GM12878 (cell line): ENCODE results near the gene HS3ST5. TPM values are rescaled to one million over a fixed set of nuclear protein-coding genes. Genes with fewer than 3 reads are reported as not detected.

ENCODE experiments used
- ATAC-seq: fragments of 200-7000 bp; cut with Tn5 transposase; 3 replicates; pipeline ENCODE4 v1.9.1; 2020; ENCODE audit warnings: mild to moderate bottlenecking, moderate library complexity
- BruUV-seq: library from RNA; stranded (reverse); fragments of 400-500 nt; replicated peaks from 2 replicates; lab custom pipeline; 2021; lab: Mats Ljungman, UMichigan
- CTCF ChIA-PET: fragments of 300-600 bp; sonication (Branson Sonifier 250); formaldehyde crosslinking; extraction: SDS; loops from one replicate; lab custom pipeline; 2021; ENCODE audit warnings: inconsistent platforms; lab: Yijun Ruan, JAX
- POLR2A ChIA-PET: fragments of 350-600 bp; formaldehyde crosslinking; extraction: SDS; loops from one replicate; lab custom pipeline; 2021; ENCODE audit warnings: inconsistent platforms; lab: Charles Lee
- RAD21 ChIA-PET: fragments of 300-600 bp; sonication (Branson Sonifier 250); formaldehyde crosslinking; loops from one replicate; lab custom pipeline; 2023; ENCODE audit warnings: antibody characterized with exemption; ENCODE audit not compliant: unreplicated experiment; lab: Charles Lee
- SMC1A ChIA-PET: fragments of 300-600 bp; sonication (Branson Sonifier 250); formaldehyde crosslinking; loops from one replicate; lab custom pipeline; 2023; ENCODE audit not compliant: unreplicated experiment, uncharacterized antibody; lab: Charles Lee
- DNase-seq: peaks from one replicate; pipeline ENCODE4 v3.0.0-alpha.2; 2011; ENCODE audit warnings: low read depth, low spot score
- FAIRE-seq: peaks from 3 replicates; lab custom pipeline; 2011; peaks lifted over from hg19 to GRCh38; lab: Jason Lieb, UNC
- H2AFZ ChIP-seq: 2 replicates; pipeline ENCODE4 v1.6.0; 2011; ENCODE audit warnings: low read depth, low read length, control low read depth; ENCODE audit not compliant: control insufficient read depth
- H3K27ac ChIP-seq: 2 replicates; pipeline ENCODE4 v1.5.1; 2011; ENCODE audit warnings: control low read depth; ENCODE audit not compliant: control insufficient read depth, insufficient read depth
- H3K27me3 ChIP-seq, 2 experiments: replicated peaks in 1 of 2; 2 replicates each; pipeline versions ENCODE4 v1.6.0 to v1.6.1; 2011; ENCODE audit warnings: low read length in 1 of 2; ENCODE audit not compliant: control insufficient read depth in 2 of 2, insufficient read depth in 2 of 2
- H3K36me3 ChIP-seq, 2 experiments: 2 replicates each; pipeline ENCODE4 v1.5.1; 2011; ENCODE audit warnings: low read length in 1 of 2; ENCODE audit not compliant: control insufficient read depth in 2 of 2, insufficient read depth in 2 of 2
- H3K4me1 ChIP-seq: 2 replicates; pipeline ENCODE4 v1.6.1; 2011; ENCODE audit warnings: mild to moderate bottlenecking, low read length, moderate library complexity, mixed read lengths; ENCODE audit not compliant: control insufficient read depth, insufficient read depth
- H3K4me2 ChIP-seq: 2 replicates; pipeline ENCODE4 v1.6.0; 2011; ENCODE audit warnings: control low read depth; ENCODE audit not compliant: control insufficient read depth, insufficient read depth
- H3K4me3 ChIP-seq: fragments of 200-600 bp; sonication (generic); 2 replicates; pipeline ENCODE4 v1.5.1; 2016
- H3K79me2 ChIP-seq: 2 replicates; pipeline ENCODE4 v1.6.0; 2011; ENCODE audit warnings: low read length; ENCODE audit not compliant: control insufficient read depth, insufficient read depth
- H3K9ac ChIP-seq: 2 replicates; pipeline ENCODE4 v1.8.0; 2011; ENCODE audit warnings: low read length, control low read depth, mixed read lengths; ENCODE audit not compliant: control insufficient read depth, insufficient read depth
- H3K9me3 ChIP-seq: replicated peaks from 3 replicates; pipeline ENCODE4 v1.5.1; 2011; ENCODE audit warnings: mild to moderate bottlenecking, low read length; ENCODE audit not compliant: control insufficient read depth, insufficient read depth
- H4K20me1 ChIP-seq: 2 replicates; pipeline ENCODE4 v1.6.0; 2011; ENCODE audit not compliant: control insufficient read depth, insufficient read depth
- CHD2 ChIP-seq: IDR thresholded peaks from 2 replicates; pipeline ENCODE4 v1.6.1; 2011; ENCODE audit warnings: low read depth, low read length, improper control_type of control experiment, borderline replicate concordance
- EED ChIP-seq: sonication (generic); IDR thresholded peaks from 2 replicates; pipeline ENCODE4 v1.6.1; 2016; ENCODE audit warnings: antibody characterized with exemption, low read depth
- ESRRA ChIP-seq: IDR thresholded peaks from 2 replicates; pipeline ENCODE4 v1.6.1; 2012; ENCODE audit warnings: mild to moderate bottlenecking, low read length, improper control_type of control experiment
- RELB ChIP-seq: fragments of 450-650 bp; IDR thresholded peaks from 2 replicates; pipeline ENCODE4 v1.6.1; 2017; ENCODE audit warnings: low read depth, mild to moderate bottlenecking, moderate library complexity
- SKIL ChIP-seq: fragments of 450-650 bp; IDR thresholded peaks from 2 replicates; pipeline ENCODE4 v1.6.1; 2017; ENCODE audit warnings: mild to moderate bottlenecking, low read depth, inconsistent platforms; ENCODE audit not compliant: poor library complexity, severe bottlenecking
- YY1 ChIP-seq: IDR thresholded peaks from 2 replicates; pipeline ENCODE4 v1.6.1; 2011; ENCODE audit warnings: low read depth, mild to moderate bottlenecking, low read length
- ZNF592 ChIP-seq: fragments of 450-650 bp; IDR thresholded peaks from 2 replicates; pipeline ENCODE4 v1.6.1; 2017; ENCODE audit warnings: mild to moderate bottlenecking, moderate library complexity
- ZSCAN29 ChIP-seq: fragments of 450-650 bp; IDR thresholded peaks from 2 replicates; pipeline ENCODE4 v1.6.1; 2017; ENCODE audit warnings: mild to moderate bottlenecking, moderate library complexity
- WGBS: methylation state at CpG from one replicate; pipeline ENCODE4 v1.1.6; 2016; ENCODE audit warnings: low lambda C conversion rate; ENCODE audit not compliant: insufficient replicate concordance, insufficient coverage; ENCODE audit errors: missing lambda C conversion rate; 5-methylcytosine and 5-hydroxymethylcytosine counted together
- in situ Hi-C: fragments of 300-500 bp; cut with MboI; formaldehyde crosslinking; loops from 9 replicates; pipeline ENCODE4 v1.14.3; 2018; ENCODE audit warnings: mixed read lengths
- intact Hi-C: fragments of 100-400 bp; cut with micrococcal nuclease; formaldehyde crosslinking; loops from one replicate; pipeline ENCODE4 v1.14.2; 2022; ENCODE audit not compliant: unreplicated experiment
- polyA plus RNA-seq, 11 experiments: library from polyadenylated mRNA; depleted of rRNA in 4 of 11; unstranded in 6 of 11; stranded (reverse) in 5 of 11; fragments of >200 nt; fragmentation: Nextera tagmentation in 4 of 11; fragmentation: Illumina TruSeq in 1 of 11; extraction: Ambion mirVana in 4 of 11; extraction: Trizol in 1 of 11; gene quantifications; 1 replicate in 1 of 11; 2 replicates in 10 of 11; pipeline versions ENCODE4 v1.2.1 to v1.2.3, GENCODE V29; 2011 to 2016; ENCODE audit warnings: inconsistent platforms in 2 of 11, missing spikeins in 2 of 11, low read depth in 1 of 11
- total RNA-seq, 4 experiments: library from RNA; depleted of rRNA in 3 of 4; stranded (reverse); fragments of >200 nt in 3 of 4; fragmentation: Illumina TruSeq in 1 of 4; extraction: Trizol in 1 of 4; gene quantifications; 2 replicates each; pipeline versions ENCODE4 v1.2.1 to v1.2.3, GENCODE V29; 2013 to 2021
- TF ChIP-seq, protein P1 (sequence below): fragments of 150-350 bp; IDR thresholded peaks from 2 replicates; pipeline ENCODE4 v1.6.1; 2016; ENCODE audit warnings: low read depth, low read length
- TF ChIP-seq, protein P2 (sequence below): IDR thresholded peaks from 2 replicates; pipeline ENCODE4 v1.6.1; 2011; ENCODE audit warnings: low read depth, mild to moderate bottlenecking, low read length, moderate library complexity, borderline replicate concordance; ENCODE audit errors: extremely low read depth

Gene HS3ST5
- total and polyA plus RNA-seq, 10 of the 15 experiments (the other 5 are each of a cell fraction or from before 2014, with no cell fraction given) = 0.04 TPM; not detected in 9

DNA sequence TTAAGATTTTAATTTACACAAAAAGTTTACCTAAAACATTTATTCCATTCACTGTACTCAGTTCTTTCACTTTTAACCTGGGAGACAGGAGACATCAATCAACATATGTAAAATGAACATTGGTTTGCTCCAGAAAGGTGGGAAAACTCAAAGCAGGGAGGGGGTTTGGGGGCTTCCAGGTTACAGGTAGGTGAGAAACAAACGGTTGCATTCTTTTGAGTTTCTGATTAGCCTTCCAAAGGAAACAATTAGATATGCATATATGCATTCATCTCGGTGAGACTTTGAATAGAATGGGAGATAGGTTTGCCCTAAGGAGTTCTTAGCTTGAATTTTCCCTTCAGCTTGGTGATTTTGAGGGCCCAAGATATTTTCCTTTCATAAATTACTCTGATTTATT is 333.6 kb downstream of the HS3ST5 start (continued):
- TF ChIP-seq, protein P1, sequence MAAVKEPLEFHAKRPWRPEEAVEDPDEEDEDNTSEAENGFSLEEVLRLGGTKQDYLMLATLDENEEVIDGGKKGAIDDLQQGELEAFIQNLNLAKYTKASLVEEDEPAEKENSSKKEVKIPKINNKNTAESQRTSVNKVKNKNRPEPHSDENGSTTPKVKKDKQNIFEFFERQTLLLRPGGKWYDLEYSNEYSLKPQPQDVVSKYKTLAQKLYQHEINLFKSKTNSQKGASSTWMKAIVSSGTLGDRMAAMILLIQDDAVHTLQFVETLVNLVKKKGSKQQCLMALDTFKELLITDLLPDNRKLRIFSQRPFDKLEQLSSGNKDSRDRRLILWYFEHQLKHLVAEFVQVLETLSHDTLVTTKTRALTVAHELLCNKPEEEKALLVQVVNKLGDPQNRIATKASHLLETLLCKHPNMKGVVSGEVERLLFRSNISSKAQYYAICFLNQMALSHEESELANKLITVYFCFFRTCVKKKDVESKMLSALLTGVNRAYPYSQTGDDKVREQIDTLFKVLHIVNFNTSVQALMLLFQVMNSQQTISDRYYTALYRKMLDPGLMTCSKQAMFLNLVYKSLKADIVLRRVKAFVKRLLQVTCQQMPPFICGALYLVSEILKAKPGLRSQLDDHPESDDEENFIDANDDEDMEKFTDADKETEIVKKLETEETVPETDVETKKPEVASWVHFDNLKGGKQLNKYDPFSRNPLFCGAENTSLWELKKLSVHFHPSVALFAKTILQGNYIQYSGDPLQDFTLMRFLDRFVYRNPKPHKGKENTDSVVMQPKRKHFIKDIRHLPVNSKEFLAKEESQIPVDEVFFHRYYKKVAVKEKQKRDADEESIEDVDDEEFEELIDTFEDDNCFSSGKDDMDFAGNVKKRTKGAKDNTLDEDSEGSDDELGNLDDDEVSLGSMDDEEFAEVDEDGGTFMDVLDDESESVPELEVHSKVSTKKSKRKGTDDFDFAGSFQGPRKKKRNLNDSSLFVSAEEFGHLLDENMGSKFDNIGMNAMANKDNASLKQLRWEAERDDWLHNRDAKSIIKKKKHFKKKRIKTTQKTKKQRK = no peak
- TF ChIP-seq, protein P2, sequence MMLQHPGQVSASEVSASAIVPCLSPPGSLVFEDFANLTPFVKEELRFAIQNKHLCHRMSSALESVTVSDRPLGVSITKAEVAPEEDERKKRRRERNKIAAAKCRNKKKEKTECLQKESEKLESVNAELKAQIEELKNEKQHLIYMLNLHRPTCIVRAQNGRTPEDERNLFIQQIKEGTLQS = no peak

GRCh38 chr6:114008331-114008730 is 334.5 kb downstream of the HS3ST5 start:
- Histone ChIP-seq H2AFZ (no peak overlapping the region), H3K27me3 (no peaks in the 10 kb centered on the region; a peak in 1 of 4 replicates), H3K4me1 (no peaks in the 10 kb centered on the region), H3K27ac (no peak overlapping the region), H4K20me1 (no peaks in the 10 kb centered on the region), H3K4me2 (no peak overlapping the region), H3K36me3 (no peaks in the 10 kb centered on the region), H3K9ac (no peak overlapping the region), H3K4me3 (no peak overlapping the region), H3K79me2 (no peaks in the 10 kb centered on the region), H3K9me3 (no peaks in the 10 kb centered on the region)
- DNase-seq (no peak), FAIRE-seq (no peak), ATAC-seq (no peak)
- ChIA-PET SMC1A (no interaction called here), POLR2A (no interaction called here), CTCF (no interaction called here), RAD21 (no interaction called here)
- WGBS = 25% methylated on average over 4 of the region's 4 CpGs
- intact Hi-C loops (no loop called here), in situ Hi-C loops (no loop called here)
- no TSS peak for BruUV-seq
- TF ChIP-seq SKIL (no peak), YY1 (no peak), ESRRA (no peak), ZSCAN29 (no peak), RELB (no peak), ZNF592 (no peak), EED (no peak), CHD2 (no peak)
